Muscle layer of duodenum (tissue), 2 donors: Measurements from ENCODE around the gene HIPK2.
A peak's percentile ranks its signal among the peaks of the same experiment; 100 is the strongest.

Experiments
- H3K27ac ChIP-seq: one replicate; pipeline ENCODE4 v1.7.0; 2013; ENCODE audit warnings: mild to moderate bottlenecking, low read length
- H3K27me3 ChIP-seq: one replicate; pipeline ENCODE4 v1.7.0; 2013; ENCODE audit warnings: low read depth, mild to moderate bottlenecking, control low read depth, low read length
- H3K36me3 ChIP-seq, 2 donors: one replicate each; pipeline ENCODE4 v1.7.0; 2013; ENCODE audit warnings: low read length in 2 of 2, control low read depth in 1 of 2, mild to moderate bottlenecking in 1 of 2; ENCODE audit not compliant: insufficient read depth in 2 of 2, control insufficient read depth in 1 of 2
- H3K4me1 ChIP-seq, 2 donors: one replicate each; pipeline ENCODE4 v1.7.0; 2013; ENCODE audit warnings: low read length in 2 of 2, mild to moderate bottlenecking in 2 of 2, control low read depth in 1 of 2, moderate library complexity in 1 of 2; ENCODE audit not compliant: insufficient read depth in 2 of 2, control insufficient read depth in 1 of 2
- H3K4me3 ChIP-seq, 2 donors: one replicate each; pipeline ENCODE4 v1.7.0; 2013; ENCODE audit warnings: low read length in 2 of 2, low read depth in 1 of 2, mild to moderate bottlenecking in 1 of 2
- H3K9me3 ChIP-seq, 2 donors: one replicate each; pipeline ENCODE4 v1.7.0; 2013; ENCODE audit warnings: low read length in 2 of 2, control low read depth in 1 of 2, mild to moderate bottlenecking in 1 of 2; ENCODE audit not compliant: control insufficient read depth in 1 of 2
- donor health status: healthy.

HIPK2 gene

DNA sequence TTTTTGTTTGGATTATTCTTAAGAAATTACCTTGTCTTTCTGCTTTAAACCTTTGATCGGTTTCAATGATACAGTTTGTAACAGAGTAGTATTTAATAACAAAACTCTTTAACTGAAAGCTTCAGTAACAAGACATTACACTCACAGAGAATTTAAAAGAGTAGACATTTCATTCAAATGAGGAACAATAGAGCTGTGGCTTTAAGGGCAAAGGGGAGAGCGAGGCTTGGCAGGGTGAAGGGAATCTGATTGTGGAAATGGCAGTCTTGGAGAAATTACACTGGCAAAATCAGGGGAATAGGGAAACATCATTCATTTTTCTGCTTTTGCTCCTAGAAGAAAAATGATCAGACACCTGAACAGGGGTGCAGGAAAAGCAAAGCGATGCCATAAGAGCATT is 5.1 kb upstream of the HIPK2 start:
- Histone ChIP-seq H3K27me3 (no peaks in the 10 kb centered on the region), H3K9me3 (no peaks in the 10 kb centered on the region), H3K36me3 (no peaks in the 10 kb centered on the region), H3K27ac (no peak overlapping the region), H3K4me3 (no peak overlapping the region), H3K4me1 (peaks cover 4 to 8% of the 10 kb centered on the region in 2 donors)

DNA sequence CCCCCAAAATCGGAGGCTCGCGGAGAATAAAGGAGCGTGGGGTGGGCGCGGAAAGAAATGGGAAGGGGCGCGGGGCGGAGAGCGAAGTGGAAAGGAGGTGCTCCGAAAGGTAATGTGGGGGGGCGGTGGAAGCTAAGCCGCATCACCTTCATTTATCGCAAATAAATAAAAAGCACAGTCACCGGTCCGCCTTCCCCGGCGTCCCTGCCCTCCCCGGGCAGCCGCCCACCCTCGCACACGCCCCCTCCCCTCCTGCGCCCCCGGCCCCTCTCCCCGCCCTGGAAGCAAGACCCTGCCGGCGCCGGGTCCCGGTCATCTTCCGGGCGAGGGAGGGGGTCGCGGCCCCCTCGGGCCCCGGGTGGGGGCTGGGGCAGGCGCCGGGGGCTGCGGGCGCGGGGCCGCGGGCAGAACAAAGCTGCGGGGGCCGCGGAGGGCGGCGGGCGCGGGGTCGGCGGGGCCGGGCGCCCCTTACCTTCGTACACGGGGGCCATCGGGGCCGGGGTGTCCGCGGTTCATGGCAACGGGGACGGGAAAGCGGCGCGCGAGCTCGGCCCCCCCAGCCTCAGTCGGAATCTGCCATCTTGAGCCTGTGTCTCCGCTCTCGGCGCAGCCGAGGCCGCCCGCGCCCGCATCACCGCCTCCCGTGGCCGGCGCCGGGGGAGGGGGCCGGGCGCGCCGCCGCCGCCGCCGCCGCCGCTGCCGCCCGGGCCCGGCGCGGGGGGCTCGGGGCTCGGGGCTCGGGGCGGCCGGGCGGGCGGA is 486 bp downstream of the HIPK2 start:
- no peaks in the 10 kb centered on the region for H3K27me3 ChIP-seq
- H3K4me1 ChIP-seq = peaks cover 10 to 14% of the 10 kb centered on the region in 2 donors
- H3K9me3 ChIP-seq = no peaks in the 10 kb centered on the region
- peak overlapping the region; percentile 82 to 96 for H3K4me3 ChIP-seq
- H3K36me3 ChIP-seq = peaks cover 0 to 8% of the 10 kb centered on the region in 2 donors
- H3K27ac ChIP-seq = peak overlapping the region; percentile 95

DNA sequence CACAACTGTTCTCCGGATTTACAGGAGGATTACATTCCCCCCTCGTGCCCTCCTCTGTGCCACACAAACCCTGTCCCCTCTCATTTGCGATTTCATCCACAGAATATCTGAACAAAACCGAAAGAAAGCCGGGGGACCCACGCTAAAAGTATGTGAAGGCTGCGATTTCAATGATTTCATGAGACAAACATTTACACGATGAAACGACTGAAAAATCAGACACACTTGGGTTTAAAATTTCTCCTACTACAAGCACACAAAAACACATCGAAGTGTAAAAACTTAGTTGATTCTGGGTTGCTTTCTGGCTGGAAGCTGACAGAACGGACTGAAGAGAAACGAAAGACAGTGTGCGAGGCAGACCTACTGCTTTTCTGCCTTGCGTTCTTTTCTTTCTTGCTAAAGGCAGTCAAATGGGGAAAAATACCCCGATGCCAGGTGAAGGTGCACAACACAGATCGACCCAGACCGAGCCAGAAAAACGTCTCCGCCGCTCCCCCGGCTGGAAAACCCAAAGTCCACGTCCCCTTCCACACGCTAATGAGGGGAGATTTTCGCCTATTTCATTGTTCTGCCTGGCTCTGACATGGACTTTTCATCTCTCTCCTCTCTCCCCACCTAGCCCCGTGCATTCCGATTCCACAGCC is 1.2 kb downstream of the HIPK2 start:
- Histone ChIP-seq H3K4me1 (peaks cover 10 to 14% of the 10 kb centered on the region in 2 donors), H3K27ac (peak overlapping the region; percentile 95), H3K9me3 (no peaks in the 10 kb centered on the region), H3K36me3 (peaks cover 0 to 8% of the 10 kb centered on the region in 2 donors), H3K4me3 (peak overlapping the region; percentile 82 to 96), H3K27me3 (no peaks in the 10 kb centered on the region)

DNA sequence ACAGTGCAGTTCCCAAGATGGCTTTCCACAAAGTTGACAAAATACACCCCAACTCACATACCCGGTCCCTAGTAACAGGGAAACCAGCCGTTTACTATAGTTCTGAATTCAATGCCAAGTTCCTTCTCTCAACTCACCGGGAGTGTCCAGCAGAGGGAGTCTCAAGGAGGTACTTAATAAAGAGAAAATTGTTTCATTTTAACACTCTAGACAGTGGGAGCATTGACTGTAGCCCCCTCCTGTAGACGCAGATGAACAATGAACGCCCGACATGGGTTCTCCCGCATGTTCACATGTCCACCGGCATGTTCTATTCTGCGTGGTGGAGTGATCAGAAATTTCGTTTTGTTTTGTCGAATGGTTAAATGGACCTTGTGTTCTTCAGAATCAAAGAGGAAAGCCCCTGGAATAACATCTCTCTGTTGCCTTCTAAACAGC is 1.9 kb downstream of the HIPK2 start:
- H3K36me3 ChIP-seq = peaks cover 0 to 8% of the 10 kb centered on the region in 2 donors
- H3K4me1 ChIP-seq = peaks cover 10 to 14% of the 10 kb centered on the region in 2 donors
- H3K27me3 ChIP-seq = no peaks in the 10 kb centered on the region
- H3K9me3 ChIP-seq = no peaks in the 10 kb centered on the region
- H3K4me3 ChIP-seq = peak overlapping the region; percentile 82 to 96
- peak overlapping the region; percentile 95 for H3K27ac ChIP-seq

DNA sequence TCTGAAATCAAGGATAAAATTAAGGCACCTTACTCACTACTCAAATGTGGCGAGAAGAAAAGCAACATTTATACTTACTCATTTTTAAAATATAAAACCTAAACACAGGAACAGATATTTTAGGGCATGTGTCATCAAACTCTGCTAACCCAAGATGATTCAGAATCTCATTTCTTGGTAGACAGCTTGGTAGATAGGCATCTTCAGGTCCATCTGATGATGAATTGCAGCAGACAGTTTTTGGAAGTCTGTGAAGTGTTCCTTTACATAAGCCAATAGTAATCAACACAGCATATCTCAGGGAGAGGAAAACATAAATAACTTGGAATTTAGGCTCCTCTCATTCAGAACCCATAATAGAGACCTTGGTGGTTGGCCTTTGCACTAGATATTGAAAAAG is 3.4 kb downstream of the HIPK2 start:
- peaks cover 10 to 14% of the 10 kb centered on the region in 2 donors for H3K4me1 ChIP-seq
- no peaks in the 10 kb centered on the region for H3K9me3 ChIP-seq
- no peaks in the 10 kb centered on the region for H3K27me3 ChIP-seq
- no peak overlapping the region for H3K4me3 ChIP-seq
- H3K36me3 ChIP-seq = peaks cover 5 to 8% of the 10 kb centered on the region in 2 donors
- no peak overlapping the region for H3K27ac ChIP-seq

DNA sequence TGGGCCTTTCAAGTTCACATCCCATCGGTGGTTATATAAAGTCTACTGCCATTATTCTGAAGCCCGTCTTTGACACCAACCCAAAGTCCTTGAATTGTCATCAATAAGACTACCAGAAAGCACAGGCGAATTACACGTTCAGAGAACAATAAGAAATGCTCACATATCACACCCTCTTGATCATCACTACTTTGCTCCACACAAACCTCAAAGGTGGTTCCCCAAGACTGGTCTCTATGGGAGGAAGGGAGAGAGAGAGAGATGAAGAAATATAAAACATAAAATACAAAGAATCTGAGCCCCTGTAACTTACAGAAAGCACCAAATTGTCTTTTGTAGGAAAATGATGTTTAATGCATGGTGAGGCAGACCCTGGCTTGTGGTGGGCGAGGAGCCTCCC is 4.4 kb downstream of the HIPK2 start:
- no peaks in the 10 kb centered on the region for H3K9me3 ChIP-seq
- H3K27ac ChIP-seq = no peak overlapping the region
- peaks cover 10% of the 10 kb centered on the region in 2 donors for H3K4me1 ChIP-seq
- no peak overlapping the region for H3K4me3 ChIP-seq
- H3K36me3 ChIP-seq = peaks cover 5 to 8% of the 10 kb centered on the region in 2 donors
- H3K27me3 ChIP-seq = no peaks in the 10 kb centered on the region

DNA sequence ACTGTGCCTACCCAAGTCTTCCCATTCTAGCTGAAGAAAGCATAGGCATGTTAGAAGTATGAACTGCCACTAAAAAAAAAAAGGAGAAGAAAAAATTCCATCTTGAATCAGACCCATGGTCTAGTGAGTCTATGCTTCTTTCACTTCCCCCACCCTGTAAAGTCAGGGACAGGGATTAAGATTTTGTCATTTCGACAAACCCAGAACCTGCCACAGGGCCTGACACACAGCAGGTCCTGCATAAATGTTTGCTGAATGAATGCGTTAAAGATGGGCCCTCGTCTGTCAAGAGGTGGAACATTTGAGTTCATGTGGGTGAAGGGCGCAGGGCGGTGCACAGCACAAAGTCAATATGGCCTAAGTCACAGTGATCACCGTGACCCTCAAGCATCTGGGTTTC is 4.9 kb downstream of the HIPK2 start:
- no peak overlapping the region for H3K27ac ChIP-seq
- peaks cover 5 to 8% of the 10 kb centered on the region in 2 donors for H3K36me3 ChIP-seq
- no peaks in the 10 kb centered on the region for H3K27me3 ChIP-seq
- peaks cover 10 to 13% of the 10 kb centered on the region in 2 donors for H3K4me1 ChIP-seq
- H3K4me3 ChIP-seq = no peak overlapping the region
- no peaks in the 10 kb centered on the region for H3K9me3 ChIP-seq

DNA sequence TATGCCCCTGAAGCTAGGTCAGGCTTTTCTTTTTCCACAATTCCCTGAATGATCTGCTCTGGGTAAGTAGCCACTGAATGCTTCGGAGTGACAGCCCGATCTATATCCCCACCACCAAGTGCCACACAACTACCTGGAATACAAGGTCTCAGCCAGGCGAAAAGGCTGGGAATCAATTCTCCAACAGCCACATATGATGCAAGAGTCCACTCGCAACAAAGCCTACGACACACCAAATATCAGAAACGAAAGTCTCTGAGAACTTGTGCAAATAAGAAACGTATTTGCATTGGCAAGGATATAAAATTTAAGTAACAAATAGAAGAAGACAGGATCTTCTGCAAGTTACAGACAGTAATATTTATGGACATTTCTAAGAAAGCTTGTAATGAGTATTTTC is 5.7 kb downstream of the HIPK2 start:
- Histone ChIP-seq H3K9me3 (no peaks in the 10 kb centered on the region), H3K27me3 (no peaks in the 10 kb centered on the region), H3K4me3 (no peak overlapping the region), H3K36me3 (peaks cover 5 to 8% of the 10 kb centered on the region in 2 donors), H3K4me1 (peaks cover 10 to 16% of the 10 kb centered on the region in 2 donors), H3K27ac (no peak overlapping the region)

DNA sequence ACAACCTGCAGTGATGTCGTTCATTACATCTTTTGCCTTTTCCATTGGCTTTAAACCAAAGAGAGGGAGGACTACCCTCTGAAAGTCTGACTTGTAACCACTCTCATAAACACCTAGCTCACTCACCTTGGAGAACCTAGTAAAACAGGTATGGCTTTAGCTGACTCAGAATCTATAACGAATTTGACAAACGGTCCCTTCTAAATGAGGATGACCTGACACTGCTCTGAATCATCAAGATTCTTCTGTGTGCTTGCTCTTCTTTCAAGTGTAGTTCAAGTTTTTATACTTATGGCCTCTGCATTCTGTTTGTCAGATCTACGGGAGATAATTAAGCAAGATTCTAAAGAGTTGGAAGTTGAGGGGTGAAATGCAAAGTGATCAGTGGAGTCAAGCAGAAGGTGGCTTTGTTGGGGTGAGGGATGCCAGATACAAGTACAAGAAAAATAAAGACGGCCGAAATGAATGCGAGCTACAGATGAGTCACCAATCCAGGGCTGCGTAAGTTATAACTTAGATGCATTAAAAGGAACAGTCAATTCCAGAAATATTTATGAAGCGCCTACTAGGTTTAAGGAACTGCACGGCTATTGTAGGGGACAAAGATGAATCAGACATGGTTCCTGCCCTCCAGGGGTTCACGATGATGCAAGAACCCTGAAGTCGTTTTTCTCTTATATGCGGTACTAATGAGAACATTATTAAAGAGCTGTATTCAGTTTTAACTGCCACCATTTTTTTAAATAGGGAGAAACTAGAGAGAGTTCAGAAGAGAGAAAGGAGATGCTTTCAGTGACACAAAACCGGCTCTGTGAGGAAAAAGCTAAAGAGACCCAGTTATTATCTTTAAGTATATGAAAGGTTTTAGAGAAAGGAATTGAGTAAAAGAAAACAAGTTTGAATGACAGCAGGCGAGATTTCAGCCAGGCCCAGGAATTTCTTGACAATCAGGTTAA is 6.5 kb downstream of the HIPK2 start:
- no peaks in the 10 kb centered on the region for H3K9me3 ChIP-seq
- no peak overlapping the region for H3K27ac ChIP-seq
- H3K27me3 ChIP-seq = no peaks in the 10 kb centered on the region
- peaks cover 10 to 16% of the 10 kb centered on the region in 2 donors for H3K4me1 ChIP-seq
- peaks cover under 1 to 5% of the 10 kb centered on the region in 2 donors for H3K36me3 ChIP-seq
- no peak overlapping the region for H3K4me3 ChIP-seq

DNA sequence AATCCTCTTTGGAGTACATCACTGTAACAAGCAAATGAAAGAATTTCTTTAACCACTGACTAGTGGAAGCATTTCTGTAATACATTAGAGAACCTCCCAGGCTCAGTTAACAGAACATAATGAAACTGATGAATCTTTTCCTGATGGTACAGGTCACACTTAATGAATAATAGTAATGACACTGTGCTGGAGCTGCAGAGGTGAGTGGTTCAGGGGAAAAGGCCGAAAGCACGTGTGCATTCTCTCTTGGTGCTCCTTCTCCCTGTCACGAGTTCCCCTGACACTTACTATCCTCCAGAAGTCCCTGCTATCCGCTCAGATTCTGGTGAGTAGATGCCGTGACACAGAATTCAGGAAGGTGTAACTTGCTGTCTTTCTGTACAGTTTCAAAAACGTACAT is 8.0 kb downstream of the HIPK2 start:
- H3K36me3 ChIP-seq = peaks cover 0 to 5% of the 10 kb centered on the region in 2 donors
- H3K4me1 ChIP-seq = peaks cover 2 to 10% of the 10 kb centered on the region in 2 donors
- H3K27me3 ChIP-seq = no peaks in the 10 kb centered on the region
- no peaks in the 10 kb centered on the region for H3K9me3 ChIP-seq
- H3K4me3 ChIP-seq = no peak overlapping the region
- H3K27ac ChIP-seq = no peak overlapping the region

DNA sequence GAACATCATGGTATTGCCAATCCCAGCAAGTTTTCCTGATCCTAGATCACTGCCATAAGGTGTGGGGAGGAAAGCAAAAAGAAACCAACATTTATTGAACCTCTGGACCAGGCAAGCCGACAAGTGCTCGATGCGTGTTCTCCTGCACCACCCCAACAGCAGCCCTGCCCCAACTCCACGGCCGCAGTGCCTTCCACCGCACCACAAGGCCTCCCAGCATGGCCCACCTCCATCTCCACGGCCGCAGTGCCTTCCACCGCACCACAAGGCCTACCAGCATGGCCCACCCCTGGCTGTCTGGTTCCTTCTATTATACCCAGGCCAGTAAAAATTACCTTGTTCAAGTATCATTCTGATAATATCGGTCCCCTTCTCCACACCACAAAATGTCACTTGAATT is 8.7 kb downstream of the HIPK2 start:
- Histone ChIP-seq H3K4me1 (peaks cover 0 to 6% of the 10 kb centered on the region in 2 donors), H3K27me3 (no peaks in the 10 kb centered on the region), H3K4me3 (no peak overlapping the region), H3K36me3 (peaks cover 0 to 5% of the 10 kb centered on the region in 2 donors), H3K27ac (no peak overlapping the region), H3K9me3 (no peaks in the 10 kb centered on the region)
